ENCODE data around the gene AAMP.
A peak's percentile ranks its signal among the peaks of the same experiment; 100 is the strongest.

Gene AAMP

GRCh38 chr2:218224186-218224585 lies 45.8 kb downstream of the AAMP start:
- Histone ChIP-seq H3K4me3 (ENCODE audit: low read depth in 1 of 2, low read length in 1 of 2) (no peak overlapping the region), H3K27me3 (no peaks in the 10 kb centered on the region), H3K36me3 (peaks cover 83% of the 10 kb centered on the region), H3K27ac (peak overlapping the region; percentile 49), H3K9me3 (no peaks in the 10 kb centered on the region), H3K4me1 (ENCODE audit: control insufficient read depth in 1 of 2, insufficient read depth in 1 of 2, low read depth in 1 of 2, low read length in 1 of 2) (peaks cover 61 to 78% of the 10 kb centered on the region in 2 experiments)
- TF ChIP-seq CTCF (IDR thresholded peaks at IDR 0.05), result no peak

- peaks cover 62 to 67% of the 10 kb centered on the region in 2 experiments for H3K4me1 ChIP-seq (ENCODE audit: control insufficient read depth in 1 of 2, insufficient read depth in 1 of 2, low read depth in 1 of 2, low read length in 1 of 2)
- H3K36me3 ChIP-seq, result peaks cover 72% of the 10 kb centered on the region
- peak overlapping the region; percentile 49 for H3K27ac ChIP-seq
- no peak overlapping the region for H3K4me3 ChIP-seq (ENCODE audit: low read depth in 1 of 2, low read length in 1 of 2)
- H3K9me3 ChIP-seq, result no peaks in the 10 kb centered on the region
- no peak for TF ChIP-seq CTCF (IDR thresholded peaks at IDR 0.05)
- H3K27me3 ChIP-seq, result no peaks in the 10 kb centered on the region
Measured at GRCh38 chr2:218223046-218223445, 46.9 kb downstream of the AAMP start.

- TF ChIP-seq CTCF (IDR thresholded peaks at IDR 0.05), result no peak
- peaks cover 51% of the 10 kb centered on the region for H3K36me3 ChIP-seq
- H3K27me3 ChIP-seq, result no peaks in the 10 kb centered on the region
- H3K27ac ChIP-seq, result peak overlapping the region; percentile 93
- H3K9me3 ChIP-seq, result no peaks in the 10 kb centered on the region
- H3K4me1 ChIP-seq (ENCODE audit: control insufficient read depth in 1 of 2, insufficient read depth in 1 of 2, low read depth in 1 of 2, low read length in 1 of 2), result peaks cover 69 to 70% of the 10 kb centered on the region in 2 experiments
- H3K4me3 ChIP-seq (ENCODE audit: low read depth in 1 of 2, low read length in 1 of 2), result peak overlapping the region; percentile 21 to 93
Measured at GRCh38 chr2:218221000-218221399, 48.9 kb downstream of the AAMP start.

- peaks cover 64 to 71% of the 10 kb centered on the region in 2 experiments for H3K4me1 ChIP-seq (ENCODE audit: control insufficient read depth in 1 of 2, insufficient read depth in 1 of 2, low read depth in 1 of 2, low read length in 1 of 2)
- H3K36me3 ChIP-seq, result peaks cover 41% of the 10 kb centered on the region
- no peak for TF ChIP-seq CTCF (IDR thresholded peaks at IDR 0.05)
- no peaks in the 10 kb centered on the region for H3K9me3 ChIP-seq
- H3K27me3 ChIP-seq, result no peaks in the 10 kb centered on the region
- peak overlapping the region; percentile 61 to 93 for H3K4me3 ChIP-seq (ENCODE audit: low read depth in 1 of 2, low read length in 1 of 2)
- peak overlapping the region; percentile 93 for H3K27ac ChIP-seq
Measured at GRCh38 chr2:218219934-218220333, 50.0 kb downstream of the AAMP start.

- no peak for TF ChIP-seq CTCF (IDR thresholded peaks at IDR 0.05)
- H3K9me3 ChIP-seq, result no peaks in the 10 kb centered on the region
- peak overlapping the region; percentile 61 to 93 for H3K4me3 ChIP-seq (ENCODE audit: low read depth in 1 of 2, low read length in 1 of 2)
- H3K4me1 ChIP-seq (ENCODE audit: control insufficient read depth in 1 of 2, insufficient read depth in 1 of 2, low read depth in 1 of 2, low read length in 1 of 2), result peaks cover 57 to 71% of the 10 kb centered on the region in 2 experiments
- H3K36me3 ChIP-seq, result peaks cover 27% of the 10 kb centered on the region
- H3K27ac ChIP-seq, result peak overlapping the region; percentile 93
- no peaks in the 10 kb centered on the region for H3K27me3 ChIP-seq
Measured at GRCh38 chr2:218218268-218219185, 51.4 kb downstream of the AAMP start.
